HG03139 (cell line): ENCODE data around the gene IFNK.

Source experiments
- ATAC-seq: cut with Tn5 transposase; IDR thresholded peaks from one replicate; pipeline ENCODE4 v1.9.1; 2021; ENCODE audit not compliant: unreplicated experiment

Gene IFNK

DNA sequence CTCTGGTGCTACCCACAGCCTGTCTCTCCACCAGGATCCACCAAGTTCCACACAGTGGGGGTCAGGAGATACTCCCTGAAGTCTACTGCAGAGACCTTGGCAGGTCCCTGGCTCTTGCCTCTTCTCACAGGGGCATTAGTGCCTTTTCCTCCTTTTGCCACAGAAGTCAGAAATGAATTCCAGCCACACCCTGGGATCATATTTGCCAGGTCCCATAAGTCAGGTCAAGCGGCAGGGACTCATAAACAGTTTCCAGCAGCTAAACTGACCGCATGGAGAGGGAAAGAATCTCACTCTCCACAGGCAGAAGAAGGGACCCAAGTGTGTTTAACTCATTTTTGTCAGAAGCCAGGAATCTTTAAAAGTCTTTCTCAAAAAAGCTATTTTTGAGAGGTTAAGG is 13.3 kb upstream of the IFNK start:
- ATAC-seq, result no peak

DNA sequence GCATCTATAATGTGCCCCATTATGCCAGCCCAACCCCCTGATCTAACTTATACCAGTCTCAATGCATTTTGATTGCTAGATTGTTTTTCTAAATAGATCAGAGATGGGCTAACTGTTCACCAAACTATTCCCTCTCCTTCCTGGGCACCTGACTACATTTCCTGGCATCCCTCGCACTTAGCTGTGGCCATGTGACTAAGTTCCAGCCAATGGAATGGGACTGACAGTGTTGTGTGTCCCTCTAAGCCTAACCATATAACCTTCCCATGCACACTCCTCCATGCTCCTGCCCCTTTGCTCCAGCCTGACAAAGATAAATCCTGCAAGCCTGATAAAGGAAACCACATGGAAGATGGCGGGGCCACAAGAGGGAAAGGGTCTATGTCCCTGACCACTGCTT is 12.3 kb upstream of the IFNK start:
- no peak for ATAC-seq

DNA sequence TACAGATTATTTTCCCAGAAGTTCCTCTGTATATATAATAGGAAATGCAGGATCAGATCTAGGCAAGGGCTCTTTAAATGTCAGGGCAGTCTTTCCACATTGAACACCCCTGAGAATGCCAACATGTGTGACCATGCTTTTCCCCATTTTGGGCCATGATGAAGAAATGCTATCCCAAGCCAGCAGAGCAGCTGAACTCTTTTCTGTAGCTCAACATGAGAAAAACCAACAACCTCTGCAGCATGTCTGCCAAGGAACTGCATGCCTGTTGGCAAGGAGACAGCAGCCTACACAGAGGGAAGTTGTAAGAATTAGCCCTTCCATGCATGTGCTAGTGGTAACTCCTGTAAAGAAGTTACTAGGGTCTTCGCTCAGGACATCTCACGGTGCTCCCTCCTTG is 9.5 kb upstream of the IFNK start:
- ATAC-seq, result no peak

DNA sequence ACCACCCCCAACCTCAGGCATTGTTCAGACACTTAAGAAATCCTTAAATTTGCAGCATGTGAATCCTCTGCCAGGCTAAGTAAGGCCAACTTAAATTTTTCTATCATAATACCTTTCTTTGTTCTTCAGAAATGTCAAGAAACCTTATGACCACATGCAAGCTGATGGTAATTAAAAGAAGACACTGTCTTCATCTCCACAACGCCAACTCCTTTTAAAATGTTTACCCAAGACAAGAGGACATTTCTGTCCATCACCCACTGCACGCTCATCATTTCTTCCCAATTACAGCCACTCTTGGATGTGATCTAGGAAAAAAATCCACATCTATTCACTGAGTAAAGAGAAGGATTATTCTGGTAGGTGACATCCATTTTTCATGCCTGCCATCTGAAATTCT is 6.1 kb upstream of the IFNK start:
- ATAC-seq, result no peak

DNA sequence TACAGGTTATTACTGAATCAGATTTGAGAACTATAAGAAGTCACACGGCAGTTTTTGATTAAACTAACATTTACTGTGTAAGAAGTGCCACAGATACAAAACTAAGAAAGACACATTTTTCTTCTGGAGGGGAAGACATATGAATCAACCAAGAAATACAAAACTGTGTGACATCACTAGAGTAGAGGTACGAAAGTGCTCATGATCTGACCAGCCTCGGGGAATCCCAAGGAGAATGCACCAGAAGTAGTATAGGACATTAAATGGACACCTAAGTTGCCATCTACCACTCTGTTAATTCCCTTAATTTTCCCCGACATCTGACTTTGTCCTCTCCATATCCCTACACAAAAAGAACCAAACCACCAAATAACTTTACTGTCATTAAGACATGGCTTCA is 5.3 kb upstream of the IFNK start:
- ATAC-seq, result no peak

DNA sequence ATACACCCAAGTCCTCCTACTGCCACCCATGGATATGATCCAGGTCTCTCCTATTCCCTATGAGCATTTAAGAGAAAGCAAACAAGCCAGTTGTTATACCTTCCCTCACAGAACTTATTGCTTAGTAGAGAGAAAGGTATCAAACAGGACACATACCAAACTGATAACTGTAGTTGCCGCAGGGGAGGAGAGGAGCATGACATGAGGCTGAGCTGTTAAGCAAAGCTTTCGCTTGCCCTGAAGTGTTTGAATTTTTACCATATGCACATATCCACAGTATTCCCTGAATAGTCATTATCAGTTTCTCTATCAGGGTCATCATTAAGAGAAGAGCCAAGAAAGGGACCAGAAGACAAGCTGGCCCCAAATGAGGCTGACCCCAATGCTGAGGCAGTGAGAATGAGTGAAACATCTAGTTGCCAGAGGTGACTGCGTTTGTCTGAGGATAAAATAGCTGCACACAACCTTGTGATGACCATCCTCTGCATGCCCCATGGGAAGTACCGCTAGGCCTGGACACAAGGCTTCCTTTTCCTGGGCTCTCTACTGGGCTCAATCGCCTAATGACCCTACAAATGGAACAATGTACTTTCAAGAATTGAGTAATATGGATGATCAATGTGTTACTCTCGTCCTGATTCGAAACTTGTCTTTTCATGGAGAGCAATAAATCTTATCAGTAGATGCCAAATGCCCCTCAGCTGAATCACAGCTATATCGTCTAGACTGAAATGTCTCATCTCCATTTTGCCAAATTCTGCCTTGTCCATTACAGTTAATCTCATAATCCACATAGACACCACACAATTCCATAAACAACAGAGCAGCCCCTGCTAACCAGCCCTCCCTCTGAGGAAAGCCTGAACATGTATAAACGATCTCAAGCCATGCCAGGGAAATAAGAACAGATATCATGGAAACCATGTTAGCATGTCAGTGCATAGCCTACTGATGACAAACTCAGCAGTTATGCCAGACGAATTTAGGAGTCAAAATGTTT is 4.3 kb upstream of the IFNK start:
- ATAC-seq, result no peak

DNA sequence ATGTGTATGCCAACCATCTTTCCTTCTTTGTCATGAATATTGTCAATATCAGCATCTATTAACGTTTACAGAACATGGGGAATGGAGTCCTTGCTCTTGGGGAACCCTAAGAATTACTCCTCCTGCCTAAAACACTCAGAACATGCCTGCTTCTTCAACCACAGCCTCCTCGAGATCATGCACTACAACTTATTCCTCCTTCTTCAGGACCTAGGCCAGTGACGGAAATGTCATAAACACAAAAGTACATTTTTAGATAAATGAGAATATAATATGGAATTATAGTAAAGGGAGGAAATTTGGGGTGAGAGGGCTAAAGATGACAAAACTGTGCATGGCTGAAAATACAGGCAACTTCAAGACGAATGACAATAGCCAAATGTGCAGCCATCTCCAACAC is 3.1 kb upstream of the IFNK start:
- no peak for ATAC-seq

DNA sequence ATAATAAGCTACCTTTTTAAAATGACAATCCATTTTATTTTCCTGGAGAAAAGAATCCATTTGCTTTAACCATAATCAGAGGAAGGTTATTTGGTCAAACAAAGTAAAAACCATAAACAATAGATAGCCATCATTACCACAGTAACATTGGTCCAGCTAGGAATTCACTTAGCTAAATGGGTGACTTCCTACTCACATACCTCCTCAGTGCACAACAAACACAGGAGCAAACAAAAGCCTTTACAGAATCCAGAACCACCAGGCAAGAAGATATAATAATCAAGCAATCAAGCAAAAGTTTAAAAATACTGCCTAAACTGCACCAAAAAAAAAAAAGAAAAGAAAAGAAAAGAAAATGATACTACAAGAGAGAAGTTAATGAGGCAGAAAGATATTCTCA is 949 bp upstream of the IFNK start:
- ATAC-seq, result no peak

DNA sequence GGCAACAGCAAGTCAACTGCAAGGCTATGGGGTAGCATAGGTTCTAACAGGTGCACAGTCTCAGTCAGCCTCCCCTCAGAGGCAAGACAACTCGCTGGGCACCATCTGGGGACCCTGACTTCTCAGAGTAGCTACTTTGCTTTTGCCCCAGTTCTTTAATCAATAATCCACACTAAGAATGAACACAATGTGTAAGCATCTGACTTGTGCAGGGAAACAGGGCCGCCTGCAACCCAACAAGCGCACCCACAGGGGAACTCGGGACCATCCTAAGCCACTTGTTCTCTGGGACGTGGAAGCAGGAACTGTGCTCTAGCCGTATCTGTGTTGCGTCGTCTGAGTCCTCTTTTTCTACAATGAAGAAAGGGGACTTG is 3.6 kb downstream of the IFNK start:
- ATAC-seq, result no peak

DNA sequence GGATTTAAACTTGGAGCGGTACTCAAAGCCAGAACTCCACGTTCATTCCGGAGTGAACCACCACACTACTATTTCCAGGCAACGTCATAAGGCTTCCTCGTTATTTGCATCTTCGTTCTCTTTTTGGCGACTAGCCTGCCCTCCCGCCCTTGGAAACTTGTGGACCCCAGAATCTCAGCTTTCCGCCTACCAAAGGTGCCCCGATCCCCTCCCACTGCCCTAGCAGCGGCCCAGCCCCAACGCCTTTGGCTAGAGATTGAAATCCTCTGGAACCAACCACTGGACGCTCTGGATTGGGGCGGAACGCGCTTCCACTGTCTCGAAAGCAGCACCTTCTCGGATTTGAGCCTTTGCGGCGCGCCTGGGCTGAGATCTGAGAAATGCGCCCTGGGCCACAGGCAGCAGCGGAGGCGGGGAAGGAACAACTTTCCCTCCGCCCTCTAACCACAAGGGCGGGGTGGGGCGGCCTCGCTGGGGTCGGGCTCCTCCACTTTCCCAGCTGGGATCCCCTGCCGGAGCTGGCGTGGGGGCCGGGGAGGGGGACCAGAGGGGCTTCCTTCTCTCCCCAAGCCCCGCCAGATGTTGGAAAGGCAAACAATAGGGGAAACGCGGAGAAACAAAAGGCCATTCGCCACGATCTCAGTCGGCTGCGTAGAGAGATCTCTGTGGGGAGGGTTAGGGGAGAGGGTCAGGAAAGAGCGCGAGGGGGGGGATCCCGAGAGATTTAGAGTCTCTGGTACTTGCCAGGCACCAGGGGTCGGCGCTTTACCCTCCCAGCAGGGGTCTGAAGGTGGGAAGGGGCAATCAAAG is 4.2 kb downstream of the IFNK start:
- ATAC-seq, result peak; percentile 51

DNA sequence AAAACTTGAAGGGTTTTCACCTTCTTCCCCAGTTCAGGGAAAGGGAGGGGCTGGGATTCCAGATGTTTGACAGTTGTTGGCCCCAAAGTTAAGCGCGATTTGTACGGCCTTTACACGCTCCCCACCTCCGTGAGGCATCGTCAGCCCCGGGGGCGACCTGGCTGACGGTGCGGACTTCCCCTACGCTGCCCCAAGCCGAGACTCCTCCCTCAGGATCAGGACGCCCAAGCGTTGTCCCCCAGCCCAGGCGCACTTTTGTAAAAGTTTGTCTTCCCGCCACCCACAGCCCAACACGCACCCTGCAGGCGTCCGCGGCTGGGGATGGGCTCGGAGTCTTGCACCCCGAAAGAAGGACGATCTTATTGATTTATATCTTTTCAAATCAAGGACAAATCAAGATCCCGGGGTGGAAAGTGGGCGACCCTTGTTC is 4.8 kb downstream of the IFNK start:
- peak; percentile 34 for ATAC-seq

DNA sequence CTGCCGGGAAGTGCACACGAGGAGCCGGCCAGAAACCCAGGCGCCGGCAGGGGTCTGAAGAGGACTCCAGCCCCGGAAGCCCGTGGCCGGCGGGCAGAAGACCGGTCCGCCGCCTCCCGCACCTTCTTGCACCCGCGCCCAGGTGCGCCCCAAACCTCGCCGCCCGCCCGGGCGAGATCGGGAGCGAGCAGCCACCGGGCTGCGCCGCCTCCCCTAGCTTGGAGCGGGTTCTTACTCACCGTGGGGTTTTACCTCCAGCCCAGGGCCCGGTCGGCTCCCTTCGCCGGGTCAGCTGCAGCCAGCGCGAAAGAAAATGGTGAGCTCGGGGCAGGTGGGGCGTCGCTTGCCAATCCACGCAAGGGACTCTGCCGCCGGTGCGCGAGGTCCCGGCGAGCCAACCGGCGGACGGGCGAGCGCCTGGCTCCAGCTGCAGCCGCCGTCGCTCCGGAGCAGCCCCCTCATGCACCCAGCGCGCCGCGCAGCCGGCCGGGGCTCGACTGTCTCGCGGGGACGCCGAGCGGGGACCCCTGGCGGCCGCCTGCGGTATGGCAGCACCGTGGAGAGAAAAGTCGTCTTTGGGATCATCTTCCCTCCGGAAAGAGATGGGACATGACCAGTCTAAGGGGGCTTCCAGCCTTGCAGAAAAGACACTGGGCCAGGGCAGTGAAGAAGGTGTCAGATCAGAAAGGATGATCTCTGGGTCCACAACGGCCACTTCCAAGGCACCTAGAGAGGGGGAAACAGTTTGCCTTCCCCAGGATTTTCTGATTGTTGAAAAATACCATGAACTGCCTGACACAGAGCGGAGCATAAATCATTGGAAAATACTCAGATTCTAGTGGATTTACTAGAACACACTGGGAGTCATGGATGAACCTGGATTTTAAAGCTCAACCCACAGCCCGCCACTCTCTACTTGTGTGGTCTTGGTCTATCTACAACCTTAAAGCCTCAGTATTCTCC is 5.5 kb downstream of the IFNK start, which contains the start of gene MOB3B:
Gene MOB3B, minus strand, starts transcription at position 499 of the 963 bp plus-strand sequence. CDS start 74,264 bp downstream, outside the sequence.
- peak; percentile 75 for ATAC-seq

DNA sequence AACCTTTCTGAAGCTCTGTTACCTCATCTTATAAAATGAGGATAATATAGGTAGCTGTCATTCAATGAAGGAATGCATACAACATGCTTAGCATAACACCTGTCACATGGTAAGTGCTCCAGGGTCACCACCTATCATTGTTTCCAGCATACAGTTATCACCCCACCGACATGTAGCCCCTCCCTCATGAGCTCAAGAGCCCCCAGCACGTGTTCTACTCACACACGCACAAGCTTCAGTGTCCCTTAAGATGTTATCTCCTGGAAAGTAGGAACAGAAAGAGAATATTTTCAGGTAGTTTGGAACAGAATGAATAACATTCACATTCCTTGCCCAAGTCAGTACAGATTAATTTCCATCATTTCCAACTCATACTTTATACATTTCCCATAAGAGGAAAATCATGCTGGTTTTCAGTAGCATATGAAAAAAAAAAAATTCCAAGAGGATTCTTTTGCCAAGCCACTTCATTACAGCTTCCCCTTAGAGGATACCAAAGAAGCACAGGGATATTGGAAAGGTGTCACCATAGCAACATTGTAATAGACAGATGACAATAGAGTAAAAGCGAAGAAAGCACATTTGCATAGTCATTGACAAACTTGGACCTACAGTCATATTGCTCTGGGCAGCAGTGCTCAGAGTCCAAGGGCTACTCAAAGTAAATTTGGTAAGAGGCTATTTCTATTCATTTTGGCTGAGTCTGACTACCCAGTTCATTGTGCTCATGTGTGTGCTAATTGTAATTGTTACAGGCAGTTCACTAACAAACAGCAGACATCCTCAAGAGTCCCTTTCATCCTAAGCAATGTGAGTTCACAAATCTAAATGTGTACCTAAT is 7.0 kb downstream of the IFNK start:
- no peak for ATAC-seq

DNA sequence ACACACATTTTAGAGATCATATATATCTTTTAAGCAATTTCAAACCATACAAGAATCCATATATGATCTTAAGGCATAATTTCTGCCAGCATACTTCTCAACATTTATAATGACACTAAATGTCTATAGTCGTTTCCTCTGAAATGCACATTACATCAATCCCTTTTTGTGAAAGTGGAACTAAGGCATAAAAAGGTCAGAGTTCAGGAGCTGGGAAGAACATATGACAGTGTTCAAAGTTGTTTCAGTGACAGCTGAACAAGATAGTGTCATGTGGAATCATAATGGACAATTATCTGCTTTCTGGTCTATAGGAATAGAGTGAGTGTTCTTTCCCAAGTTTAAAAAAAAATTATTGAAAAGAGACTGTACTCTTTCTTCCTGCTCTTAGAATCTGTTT is 8.0 kb downstream of the IFNK start:
- no peak for ATAC-seq

DNA sequence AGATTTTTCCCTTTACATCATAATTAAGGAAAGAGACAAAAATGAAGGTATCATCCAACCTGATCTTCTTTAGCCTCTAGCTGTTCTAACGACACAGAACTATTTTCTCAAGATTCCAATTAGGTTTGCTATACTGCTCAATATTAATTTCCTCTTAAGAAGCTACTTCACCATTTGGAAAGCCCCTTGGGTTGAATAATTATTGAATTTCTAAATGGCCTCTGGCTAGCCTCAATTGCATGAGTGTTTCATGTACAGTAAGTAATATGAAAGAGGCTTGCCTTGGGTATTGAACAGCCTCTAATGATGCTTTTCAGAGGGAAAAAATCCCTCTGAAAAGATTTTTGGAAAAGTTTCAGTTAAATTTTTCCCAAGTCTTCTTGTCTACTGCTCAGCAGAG is 9.2 kb downstream of the IFNK start:
- ATAC-seq, result no peak

DNA sequence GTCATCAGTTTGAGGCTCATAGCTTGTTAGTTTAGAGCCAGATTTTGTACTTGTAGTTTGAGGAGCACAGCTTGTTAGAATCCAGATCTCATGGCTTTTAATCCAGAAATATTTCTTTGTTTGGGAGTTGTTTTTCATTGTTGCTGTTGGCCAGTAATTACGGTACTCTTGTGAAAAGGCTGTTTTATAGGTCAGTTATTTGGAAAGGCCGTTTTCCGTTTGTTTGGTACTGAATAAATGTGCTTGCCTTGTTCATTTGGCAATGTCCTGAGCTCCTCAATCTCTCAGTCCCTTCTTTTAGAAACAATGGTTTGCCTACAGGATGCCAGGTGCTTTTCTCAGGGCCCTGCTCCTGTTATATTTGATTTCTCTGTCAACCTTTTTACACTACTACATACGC is 10.0 kb downstream of the IFNK start:
- ATAC-seq, result no peak

DNA sequence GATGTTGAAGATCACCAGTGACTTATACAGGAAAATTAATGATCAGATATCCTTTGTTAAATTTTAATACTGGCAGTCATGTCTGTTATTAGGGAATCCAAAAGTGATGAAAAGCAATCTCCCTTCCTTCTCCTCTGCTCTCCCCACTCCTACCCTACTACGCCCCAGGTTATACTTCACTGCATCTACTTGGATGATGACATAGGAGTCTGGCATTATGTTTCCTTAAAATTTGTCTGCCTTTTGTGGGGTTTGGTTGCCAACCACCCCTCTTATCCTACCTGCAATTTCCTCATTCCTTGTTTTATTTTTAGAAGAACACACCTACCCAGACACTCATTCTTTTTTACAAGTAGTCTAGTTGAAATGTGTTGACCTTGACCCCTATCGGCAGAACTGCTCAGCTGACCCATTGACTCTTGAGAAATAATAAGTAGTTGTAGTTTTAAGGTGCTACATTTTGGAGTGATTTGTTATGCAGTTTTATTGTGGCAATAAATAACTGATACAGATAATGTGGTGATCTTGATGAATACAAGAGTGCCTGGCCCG is 10.6 kb downstream of the IFNK start:
- ATAC-seq, result no peak

DNA sequence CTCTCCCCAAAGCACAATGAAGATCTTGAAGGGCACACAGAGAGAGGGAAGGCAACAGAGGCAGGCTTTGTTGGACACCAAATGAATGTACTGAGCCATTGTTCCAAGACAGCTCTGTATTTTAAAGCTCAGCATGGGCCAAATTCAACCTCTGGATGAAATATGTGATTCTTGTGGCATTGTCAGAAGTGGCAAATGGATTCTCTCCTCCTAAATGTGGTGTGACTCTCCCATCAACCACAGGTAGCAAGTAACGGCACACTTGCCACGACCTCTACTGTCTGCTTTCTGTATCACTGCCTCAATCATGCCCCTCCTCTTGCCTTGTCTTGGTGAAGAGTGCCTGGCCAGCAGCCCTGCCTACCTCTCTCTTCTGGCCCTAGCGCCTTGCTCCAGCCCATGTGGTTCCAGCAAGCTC is 11.6 kb downstream of the IFNK start:
- ATAC-seq, result peak; percentile 49

DNA sequence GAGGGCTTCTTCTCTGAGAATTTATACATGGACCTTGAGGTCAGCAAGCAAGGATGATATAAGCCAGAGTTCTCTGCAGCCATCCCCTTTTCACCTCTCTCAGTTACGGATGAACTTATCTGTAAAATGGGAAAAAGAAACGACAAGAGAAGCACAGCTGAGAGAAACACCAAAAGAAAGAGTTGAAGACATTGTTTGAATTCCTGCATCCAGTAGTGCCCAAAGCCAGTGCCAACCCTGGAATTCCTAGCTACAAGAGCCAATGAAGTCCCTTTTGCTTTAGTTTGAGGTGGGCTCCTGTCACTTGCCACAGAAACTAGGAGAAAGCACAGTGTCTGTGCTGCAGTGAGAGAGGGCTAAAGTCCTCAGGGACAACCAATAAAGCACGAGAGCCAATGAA is 12.1 kb downstream of the IFNK start:
- ATAC-seq, result no peak

DNA sequence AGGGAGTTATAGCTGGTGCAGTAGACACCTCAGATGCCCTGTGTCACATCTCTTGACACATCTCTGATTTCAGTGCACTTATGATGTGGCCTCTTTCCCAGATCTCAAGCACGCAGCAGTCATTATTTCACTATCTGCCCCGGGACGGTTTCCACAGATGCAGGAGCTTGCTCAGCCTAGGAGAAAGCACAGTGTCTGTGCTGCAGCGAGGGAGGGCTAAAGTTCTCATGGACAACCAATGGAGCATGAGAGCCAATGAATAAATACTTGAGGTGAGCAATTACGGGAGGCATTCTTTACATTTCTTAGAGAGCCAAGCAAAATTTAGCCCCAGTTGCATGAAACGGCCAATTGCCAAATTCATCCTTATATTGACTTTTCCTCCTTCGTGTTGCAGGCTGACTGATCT is 12.9 kb downstream of the IFNK start:
- ATAC-seq, result no peak
